HUES6 (cell line): Measurements from ENCODE around the gene TCF3.

Experiments
- H3K27ac ChIP-seq: 2 replicates; pipeline ENCODE4 v1.7.0; 2013; ENCODE audit warnings: low read depth, mild to moderate bottlenecking, low read length, inconsistent platforms
- H3K27me3 ChIP-seq: 2 replicates; pipeline ENCODE4 v1.6.1; 2013; ENCODE audit warnings: low read length; ENCODE audit not compliant: control insufficient read depth, insufficient read depth
- H3K36me3 ChIP-seq: 2 replicates; pipeline ENCODE4 v1.6.1; 2013; ENCODE audit warnings: low read length; ENCODE audit not compliant: control insufficient read depth, insufficient read depth
- H3K4me1 ChIP-seq: 2 replicates; pipeline ENCODE4 v1.6.1; 2013; ENCODE audit warnings: low read length; ENCODE audit not compliant: control insufficient read depth, insufficient read depth
- H3K4me3 ChIP-seq: 2 replicates; pipeline ENCODE4 v1.5.1; 2013; ENCODE audit warnings: low read depth, low read length
- H3K9ac ChIP-seq: one replicate; pipeline ENCODE4 v1.6.1; 2013; ENCODE audit warnings: mild to moderate bottlenecking, low read length
- H3K9me3 ChIP-seq: 2 replicates; pipeline ENCODE4 v1.6.1; 2013; ENCODE audit warnings: low read depth, low read length; ENCODE audit not compliant: control insufficient read depth, insufficient read depth

Gene TCF3

DNA sequence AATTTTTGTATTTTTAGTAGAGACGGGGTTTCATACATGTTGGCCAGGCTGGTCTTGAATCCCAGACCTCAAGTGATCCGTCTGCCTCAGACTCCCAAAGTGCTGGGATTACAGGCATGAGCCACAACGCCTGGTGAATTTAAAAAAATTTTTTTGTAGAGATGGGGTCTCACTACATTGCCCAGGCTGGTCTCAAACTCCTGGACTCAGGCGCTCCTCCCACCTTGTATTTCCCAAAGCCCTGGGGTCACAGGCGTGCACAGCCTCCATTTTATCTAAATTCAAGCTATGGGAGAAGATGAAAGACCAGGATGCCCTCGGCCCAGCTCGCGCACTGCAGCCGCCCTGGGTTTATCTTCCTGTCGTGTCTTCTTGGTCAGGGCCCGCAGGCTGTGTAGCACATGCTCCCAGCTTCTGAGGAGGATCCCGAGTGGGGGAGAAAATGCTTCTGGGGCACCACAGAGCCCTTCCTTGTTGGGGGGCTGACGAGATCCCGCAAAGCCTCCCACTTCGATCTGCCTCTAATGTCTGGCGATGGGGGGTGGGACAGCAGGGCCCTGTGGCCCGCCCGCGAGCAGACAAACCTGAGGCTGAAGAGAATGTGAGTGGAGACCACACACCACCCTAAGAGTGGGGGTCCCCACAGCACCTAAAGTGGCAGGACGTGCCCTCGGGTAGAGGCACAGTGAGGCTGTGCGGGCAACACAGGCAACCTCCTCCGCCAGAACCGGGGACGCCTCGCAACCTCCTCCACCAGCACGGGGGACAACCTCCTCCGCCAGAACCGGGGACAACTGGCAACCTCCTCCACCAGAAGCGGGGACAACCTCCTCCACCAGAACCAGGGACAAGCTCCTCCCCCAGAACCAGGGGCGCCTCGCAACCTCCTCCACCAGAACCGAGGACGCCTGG is 15.8 kb downstream of the TCF3 start:
- Histone ChIP-seq H3K36me3 (peaks cover 84% of the 10 kb centered on the region), H3K27me3 (no peaks in the 10 kb centered on the region), H3K9ac (no peak overlapping the region), H3K4me1 (no peaks in the 10 kb centered on the region), H3K4me3 (no peak overlapping the region), H3K27ac (no peak overlapping the region), H3K9me3 (no peaks in the 10 kb centered on the region; the same call in 1 of the 2 replicates)

DNA sequence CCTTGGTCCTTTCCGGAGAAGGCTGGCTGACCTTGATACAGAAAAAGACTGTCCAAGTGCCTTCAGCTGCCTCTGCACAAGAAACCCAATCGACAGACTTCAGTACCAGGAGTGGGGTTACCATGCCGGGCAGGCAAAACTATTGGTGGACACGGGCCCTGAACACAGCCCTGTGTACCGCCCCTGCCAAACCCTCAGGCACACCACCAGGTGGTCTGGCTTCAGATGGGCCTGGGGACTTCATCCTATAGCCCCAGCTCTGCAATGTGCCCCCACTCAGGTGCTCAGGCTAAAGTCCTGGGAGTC is 17.5 kb downstream of the TCF3 start:
- H3K4me3 ChIP-seq = no peak overlapping the region
- no peak overlapping the region for H3K9ac ChIP-seq
- H3K4me1 ChIP-seq = no peaks in the 10 kb centered on the region
- no peak overlapping the region for H3K27ac ChIP-seq
- peaks cover 89% of the 10 kb centered on the region for H3K36me3 ChIP-seq
- no peaks in the 10 kb centered on the region; the same call in 1 of the 2 replicates for H3K9me3 ChIP-seq
- H3K27me3 ChIP-seq = no peaks in the 10 kb centered on the region

DNA sequence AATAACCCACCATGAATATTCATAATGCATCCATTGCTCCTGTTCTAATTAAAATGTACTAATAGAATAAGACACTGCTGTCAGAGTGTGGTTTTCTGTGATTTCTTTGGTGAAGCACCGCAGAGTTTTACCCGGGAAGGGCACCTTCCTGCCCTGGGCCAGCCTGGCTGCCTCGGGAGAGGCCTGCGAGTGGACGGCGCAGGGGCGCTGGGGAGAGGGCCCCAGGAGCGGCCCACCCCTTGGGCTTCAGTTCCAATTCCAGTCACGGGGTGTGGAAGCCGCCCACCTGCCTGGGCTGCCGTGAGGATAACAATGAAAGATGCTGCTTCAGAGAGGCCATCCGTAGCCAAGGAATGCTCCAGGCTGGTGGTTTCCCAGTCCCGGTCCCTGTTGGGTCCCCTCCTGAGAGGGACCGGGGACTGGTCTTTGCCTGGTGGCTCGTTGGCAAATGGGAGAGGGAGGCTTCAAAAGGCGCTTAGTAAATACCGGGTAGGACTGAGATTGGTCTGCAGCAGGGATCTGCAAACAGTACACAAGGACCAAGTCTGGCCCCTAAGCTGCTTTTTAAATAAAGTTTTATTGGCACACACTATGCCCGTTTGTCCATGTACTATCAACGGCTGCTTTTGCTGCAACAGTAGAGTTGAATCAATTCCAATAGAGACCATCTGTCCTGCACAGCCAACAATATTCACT is 18.0 kb downstream of the TCF3 start:
- Histone ChIP-seq H3K36me3 (peaks cover 87% of the 10 kb centered on the region), H3K9me3 (no peaks in the 10 kb centered on the region; the same call in 1 of the 2 replicates)

DNA sequence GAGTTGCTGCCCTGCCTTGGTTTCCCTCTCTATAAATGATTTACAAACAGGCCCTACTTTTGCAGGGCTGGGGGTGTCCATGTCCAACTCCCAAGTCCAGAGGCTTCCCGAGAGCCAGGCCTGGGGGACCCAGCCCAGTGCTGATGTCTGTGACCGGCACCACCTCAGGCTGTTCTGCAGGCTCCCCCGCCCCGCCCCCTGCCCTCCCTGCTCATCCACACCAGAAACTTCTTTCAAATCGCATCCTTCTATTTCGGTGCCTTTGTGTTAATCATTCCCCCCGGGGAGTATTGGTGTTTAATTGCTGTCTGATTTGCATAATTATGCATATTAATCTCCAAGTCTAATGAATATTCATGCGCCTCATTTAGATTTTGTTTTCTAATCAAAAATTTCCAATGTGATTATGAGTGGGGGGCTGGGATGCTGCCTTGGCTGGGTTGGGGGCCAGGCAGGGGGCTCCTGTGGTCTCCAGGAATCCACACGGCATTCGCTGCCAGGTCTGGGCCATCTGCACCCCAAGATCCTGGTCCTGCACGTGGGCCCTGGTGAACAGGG is 19.1 kb downstream of the TCF3 start:
- no peaks in the 10 kb centered on the region for H3K4me1 ChIP-seq
- no peaks in the 10 kb centered on the region; the same call in 1 of the 2 replicates for H3K9me3 ChIP-seq
- peaks cover 78% of the 10 kb centered on the region for H3K36me3 ChIP-seq
- no peaks in the 10 kb centered on the region for H3K27me3 ChIP-seq
- no peak overlapping the region for H3K27ac ChIP-seq
- H3K4me3 ChIP-seq = no peak overlapping the region
- no peak overlapping the region for H3K9ac ChIP-seq

More for the DNA sequence above, 18.0 kb downstream of the TCF3 start:
- Histone ChIP-seq H3K9ac (no peak overlapping the region), H3K4me1 (no peaks in the 10 kb centered on the region), H3K4me3 (no peak overlapping the region), H3K27ac (no peak overlapping the region), H3K27me3 (no peaks in the 10 kb centered on the region)

DNA sequence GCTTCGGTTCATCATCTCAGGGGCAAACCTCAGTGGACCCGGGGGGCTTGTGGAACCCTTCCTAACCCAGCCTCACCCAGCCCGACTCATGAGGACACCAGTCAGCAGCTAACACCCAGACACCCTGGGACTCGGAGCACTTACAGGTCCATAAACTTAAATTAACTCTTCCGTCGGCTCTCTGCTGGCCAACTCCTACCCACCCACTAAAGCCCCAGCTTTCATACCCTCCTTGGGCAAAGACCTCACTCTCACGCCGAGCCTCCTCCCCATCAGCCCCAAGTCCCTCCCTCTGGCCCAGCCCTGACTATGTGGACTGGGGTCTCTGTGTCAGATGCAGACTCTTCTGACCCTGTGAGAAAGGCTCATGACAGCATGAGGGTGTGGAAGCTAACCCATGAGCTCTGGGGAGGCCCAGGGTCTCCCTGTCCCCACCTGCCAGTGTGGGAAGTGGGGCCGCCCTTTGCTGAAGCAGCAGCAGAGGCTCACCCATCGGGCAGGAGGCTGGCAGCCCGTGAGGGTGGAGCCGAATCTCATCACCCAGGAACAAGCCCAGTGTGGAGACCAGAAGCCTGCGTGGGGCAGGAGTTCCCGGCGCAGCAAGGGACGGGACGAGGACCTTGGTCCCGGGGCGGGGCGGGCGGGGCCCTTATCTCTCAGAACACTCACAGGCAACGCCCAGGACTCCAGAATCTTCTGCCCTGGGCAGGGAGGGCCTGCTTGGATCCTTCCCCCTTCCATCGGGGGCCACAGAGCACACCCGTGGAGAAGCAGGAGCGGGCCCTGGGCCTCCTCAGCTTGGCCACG is 19.8 kb downstream of the TCF3 start:
- Histone ChIP-seq H3K36me3 (peaks cover 71% of the 10 kb centered on the region), H3K4me3 (no peak overlapping the region), H3K9ac (no peak overlapping the region), H3K27me3 (no peaks in the 10 kb centered on the region), H3K9me3 (no peaks in the 10 kb centered on the region; the same call in 1 of the 2 replicates), H3K27ac (no peak overlapping the region), H3K4me1 (no peaks in the 10 kb centered on the region)

DNA sequence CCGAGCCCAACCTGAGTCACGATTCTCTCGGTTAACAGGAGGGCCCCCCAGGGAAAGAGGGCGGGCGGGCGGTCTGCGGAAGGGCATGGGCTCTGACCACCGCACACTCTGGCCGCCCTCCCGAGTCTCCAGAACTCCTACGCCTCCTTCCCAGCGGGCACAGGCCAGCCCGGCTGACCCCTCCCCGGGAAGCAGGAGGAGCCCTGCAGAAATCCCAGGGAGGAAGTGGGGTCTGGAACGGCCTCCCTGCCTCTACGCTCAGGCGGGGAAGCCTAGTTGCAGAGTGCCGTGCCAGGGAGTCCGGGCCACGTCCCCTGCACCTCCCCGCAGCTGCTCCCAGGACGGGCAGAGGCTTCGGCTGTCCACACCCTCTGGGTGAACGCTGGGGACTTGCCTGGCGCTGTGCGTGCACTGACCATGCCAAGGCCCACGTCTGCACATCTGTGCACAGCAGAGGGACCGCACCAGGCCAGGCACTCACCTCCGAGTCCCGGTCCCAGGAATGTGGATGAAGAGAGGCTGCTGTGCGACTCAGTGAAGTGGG is 20.8 kb downstream of the TCF3 start:
- Histone ChIP-seq H3K9me3 (no peaks in the 10 kb centered on the region; the same call in 1 of the 2 replicates), H3K27ac (no peak overlapping the region), H3K9ac (no peak overlapping the region), H3K4me1 (no peaks in the 10 kb centered on the region), H3K4me3 (no peak overlapping the region), H3K27me3 (no peaks in the 10 kb centered on the region), H3K36me3 (peaks cover 69% of the 10 kb centered on the region)

DNA sequence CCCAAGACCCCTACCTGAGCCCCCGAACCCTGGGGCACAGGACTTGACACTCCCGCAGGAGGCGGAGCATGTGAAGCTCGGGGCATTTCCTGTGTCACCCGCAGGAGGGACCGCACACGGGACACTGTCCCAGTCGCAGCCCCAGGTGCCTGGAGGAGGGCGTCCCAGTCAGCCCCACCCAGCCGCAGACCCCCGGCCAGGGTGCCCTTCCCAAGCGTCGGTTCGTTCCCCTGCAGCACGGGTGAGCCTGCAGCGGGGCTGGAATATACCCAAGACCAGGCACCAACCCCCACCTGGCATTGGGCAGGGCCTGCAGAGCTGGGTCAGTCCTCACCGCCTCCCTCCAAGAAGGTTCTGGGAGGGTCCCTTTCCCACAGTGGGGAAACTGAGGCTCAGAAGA is 21.6 kb downstream of the TCF3 start:
- Histone ChIP-seq H3K27ac (no peak overlapping the region), H3K4me1 (no peaks in the 10 kb centered on the region), H3K9ac (no peak overlapping the region), H3K36me3 (peaks cover 72% of the 10 kb centered on the region), H3K27me3 (no peaks in the 10 kb centered on the region), H3K9me3 (no peaks in the 10 kb centered on the region; the same call in 1 of the 2 replicates), H3K4me3 (no peak overlapping the region)

DNA sequence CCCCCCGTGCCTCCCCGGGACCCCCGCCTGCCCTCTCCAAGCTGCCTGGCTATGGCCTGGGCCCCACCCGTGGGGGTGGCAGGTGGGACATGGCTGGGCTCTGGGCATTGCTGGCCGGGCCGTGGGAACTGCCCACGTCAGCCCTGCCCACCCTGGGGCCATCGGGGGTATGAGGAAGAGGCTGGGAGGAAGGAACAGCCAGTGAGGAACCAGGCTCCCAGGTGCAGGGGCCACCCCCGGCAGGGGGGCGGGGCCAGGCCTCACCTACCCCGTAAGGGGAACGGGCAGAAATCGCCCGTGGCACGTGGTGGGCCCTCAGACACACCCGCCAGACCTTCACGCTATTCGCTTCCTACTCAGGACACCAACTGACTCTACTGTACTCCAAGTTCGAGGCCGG is 22.4 kb downstream of the TCF3 start:
- no peak overlapping the region for H3K27ac ChIP-seq
- H3K36me3 ChIP-seq = peaks cover 72% of the 10 kb centered on the region
- H3K9ac ChIP-seq = no peak overlapping the region
- H3K4me1 ChIP-seq = no peaks in the 10 kb centered on the region
- no peaks in the 10 kb centered on the region for H3K27me3 ChIP-seq
- H3K9me3 ChIP-seq = no peaks in the 10 kb centered on the region
- H3K4me3 ChIP-seq = no peak overlapping the region

DNA sequence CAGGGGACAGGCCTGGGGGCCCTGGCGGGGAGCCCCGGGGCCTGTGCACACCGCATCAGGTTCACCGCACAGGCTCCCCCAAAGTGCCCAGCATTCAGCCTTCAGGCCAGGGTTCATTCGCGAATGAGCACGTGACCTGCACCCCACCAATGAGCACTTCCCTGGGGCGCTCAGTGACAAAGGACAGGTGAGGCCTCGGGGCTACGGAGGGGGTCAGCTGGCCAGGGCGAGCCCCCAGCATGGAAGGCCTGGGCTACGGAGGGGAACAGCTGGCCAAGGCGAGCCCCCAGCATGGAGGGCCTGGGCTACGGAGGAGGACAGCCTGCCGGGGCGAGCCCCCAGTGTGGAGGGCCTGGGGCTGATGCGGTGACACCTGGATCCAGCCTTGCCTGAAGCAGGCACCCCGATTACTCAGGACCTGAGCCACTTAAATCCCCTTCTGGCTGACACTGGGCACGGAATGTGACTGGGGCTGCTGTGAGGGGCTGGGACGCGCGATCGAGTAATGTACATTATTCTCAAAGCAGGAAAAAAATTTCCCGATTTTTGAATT is 23.1 kb downstream of the TCF3 start:
- Histone ChIP-seq H3K36me3 (peaks cover 71% of the 10 kb centered on the region), H3K4me1 (no peaks in the 10 kb centered on the region), H3K27ac (no peak overlapping the region), H3K27me3 (no peaks in the 10 kb centered on the region), H3K9me3 (no peaks in the 10 kb centered on the region), H3K4me3 (no peak overlapping the region), H3K9ac (no peak overlapping the region)

DNA sequence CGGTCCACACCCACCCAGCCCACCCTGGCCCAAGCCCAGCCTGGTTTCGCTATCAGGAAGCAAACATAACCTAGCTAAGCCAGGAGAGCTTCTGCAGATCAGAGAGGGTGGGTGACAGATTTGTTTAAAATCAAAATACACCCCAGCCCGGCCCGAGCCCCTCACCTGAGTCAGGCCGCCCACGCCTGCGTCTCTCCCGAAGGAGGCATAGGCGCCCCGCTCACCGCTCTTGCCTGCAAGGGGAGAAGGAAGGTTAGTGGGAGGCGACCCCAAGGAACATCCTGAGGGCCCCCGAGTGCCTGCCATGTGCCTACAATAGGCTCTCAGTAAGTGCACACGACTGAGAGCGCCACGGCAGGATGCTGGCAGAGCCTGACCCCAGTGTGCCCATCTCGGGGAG is 25.2 kb downstream of the TCF3 start:
- Histone ChIP-seq H3K27ac (no peak overlapping the region), H3K4me3 (no peak overlapping the region), H3K9ac (no peak overlapping the region), H3K36me3 (peaks cover 74% of the 10 kb centered on the region), H3K27me3 (no peaks in the 10 kb centered on the region), H3K9me3 (no peaks in the 10 kb centered on the region), H3K4me1 (no peaks in the 10 kb centered on the region)
